ENCODE data around the gene PRKCE. TPM values are rescaled to one million over a fixed set of nuclear protein-coding genes. Genes with fewer than 3 reads are reported as not detected.

Gene PRKCE
- total and polyA plus RNA-seq, 2 donors (not counting 3 experiments of a cell fraction or from before 2014, with no cell fraction given) = 27.9 to 33.9 TPM

DNA sequence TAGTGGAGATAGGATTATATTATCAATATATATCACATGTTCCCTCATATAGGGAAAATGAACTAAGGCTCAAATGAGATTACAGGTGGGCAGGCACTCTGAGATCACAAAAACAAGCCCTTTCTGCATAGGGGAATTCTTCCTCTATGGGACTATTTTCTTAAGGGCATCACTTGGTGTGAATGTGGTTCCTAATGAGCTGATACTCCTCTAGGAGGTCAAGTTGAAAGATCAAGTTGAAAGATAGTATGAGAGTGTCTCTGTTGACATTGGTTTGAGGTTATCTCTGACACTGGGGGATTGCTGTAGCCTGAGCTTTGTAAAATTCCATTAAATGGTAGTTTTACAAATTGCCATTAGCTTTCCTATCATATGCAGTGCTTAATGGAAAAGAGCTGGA lies 270.4 kb downstream of the PRKCE start:
- Histone ChIP-seq H3K4me2 (ENCODE audit: insufficient read depth, low read length) (no peak overlapping the region), H3K4me3 (replicated peaks in 1 of 3; ENCODE audit: insufficient read depth in 1 of 3, low read depth in 1 of 3, low read length in 3 of 3) (no peak overlapping the region), H3K27me3 (ENCODE audit: control insufficient read depth in 2 of 2, insufficient read depth in 2 of 2, low read length in 2 of 2) (no peaks in the 10 kb centered on the region), H4K20me1 (replicated peaks; ENCODE audit: control insufficient read depth, extremely low read depth, insufficient read depth, low read length) (no peaks in the 10 kb centered on the region), H3K9me1 (replicated peaks; ENCODE audit: control insufficient read depth, extremely low read depth, insufficient read depth, low read length) (no peaks in the 10 kb centered on the region), H3K9ac (replicated peaks; ENCODE audit: extremely low read depth, insufficient read depth, low read length) (no peak overlapping the region), H3K27ac (ENCODE audit: insufficient read depth, low read depth, low read length) (no peak overlapping the region), H3K79me2 (ENCODE audit: control insufficient read depth, insufficient read depth, low read length) (no peaks in the 10 kb centered on the region), H3K36me3 (ENCODE audit: control insufficient read depth in 2 of 2, extremely low read depth in 1 of 2, insufficient read depth in 2 of 2, low read length in 2 of 2) (no peaks in the 10 kb centered on the region), H2AFZ (ENCODE audit: low read depth, low read length) (no peak overlapping the region), H3K9me3 (replicated peaks; ENCODE audit: control insufficient read depth, insufficient read depth, low read length) (no peaks in the 10 kb centered on the region), H3K4me1 (ENCODE audit: control insufficient read depth, extremely low read depth, insufficient read depth, low read length) (peaks cover 9% of the 10 kb centered on the region)
- DNase-seq (ENCODE audit: low read depth, low spot score) (no peak), FAIRE-seq (no peak)
- intact Hi-C loops (cut with micrococcal nuclease) (no loop called here), dilution Hi-C loops (cut with MboI; ENCODE audit: extremely low pct_ligation_motif_present, low sequenced_read_pairs) (no loop called here)
- no peak for TF ChIP-seq MYC (IDR thresholded peaks at IDR 0.05; ENCODE audit: low read depth, low read length)
- no peak for TF ChIP-seq POLR2A (IDR thresholded peaks at IDR 0.05; ENCODE audit: low read depth, low read length)
- TF ChIP-seq, protein P1, sequence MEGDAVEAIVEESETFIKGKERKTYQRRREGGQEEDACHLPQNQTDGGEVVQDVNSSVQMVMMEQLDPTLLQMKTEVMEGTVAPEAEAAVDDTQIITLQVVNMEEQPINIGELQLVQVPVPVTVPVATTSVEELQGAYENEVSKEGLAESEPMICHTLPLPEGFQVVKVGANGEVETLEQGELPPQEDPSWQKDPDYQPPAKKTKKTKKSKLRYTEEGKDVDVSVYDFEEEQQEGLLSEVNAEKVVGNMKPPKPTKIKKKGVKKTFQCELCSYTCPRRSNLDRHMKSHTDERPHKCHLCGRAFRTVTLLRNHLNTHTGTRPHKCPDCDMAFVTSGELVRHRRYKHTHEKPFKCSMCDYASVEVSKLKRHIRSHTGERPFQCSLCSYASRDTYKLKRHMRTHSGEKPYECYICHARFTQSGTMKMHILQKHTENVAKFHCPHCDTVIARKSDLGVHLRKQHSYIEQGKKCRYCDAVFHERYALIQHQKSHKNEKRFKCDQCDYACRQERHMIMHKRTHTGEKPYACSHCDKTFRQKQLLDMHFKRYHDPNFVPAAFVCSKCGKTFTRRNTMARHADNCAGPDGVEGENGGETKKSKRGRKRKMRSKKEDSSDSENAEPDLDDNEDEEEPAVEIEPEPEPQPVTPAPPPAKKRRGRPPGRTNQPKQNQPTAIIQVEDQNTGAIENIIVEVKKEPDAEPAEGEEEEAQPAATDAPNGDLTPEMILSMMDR (IDR thresholded peaks at IDR 0.05; ENCODE audit: extremely low read depth in 1 of 2, insufficient read depth in 1 of 2, low read depth in 1 of 2, low read length in 2 of 2) = no peak
- TF ChIP-seq EZH2 (IDR thresholded peaks at IDR 0.05; ENCODE audit: borderline replicate concordance, low read depth, low read length, severe bottlenecking) = no peak
- TF ChIP-seq JUN (IDR thresholded peaks at IDR 0.05; ENCODE audit: borderline replicate concordance, insufficient read depth, insufficient read length, low read depth) = no peak
- TF ChIP-seq, protein P2, sequence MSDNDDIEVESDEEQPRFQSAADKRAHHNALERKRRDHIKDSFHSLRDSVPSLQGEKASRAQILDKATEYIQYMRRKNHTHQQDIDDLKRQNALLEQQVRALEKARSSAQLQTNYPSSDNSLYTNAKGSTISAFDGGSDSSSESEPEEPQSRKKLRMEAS (IDR thresholded peaks at IDR 0.05; ENCODE audit: insufficient read depth, insufficient read length) = no peak
- ChIA-PET POLR2A (no interaction called here), CTCF (interaction anchor here (2.3 to 2.5 kb wide), 2 partner anchors 8 to 143 kb away, joined by 7 to 10 read pairs; no protein-coding TSS in a partner anchor)
- no TSS peak for BruUV-seq (replicated peaks)

DNA sequence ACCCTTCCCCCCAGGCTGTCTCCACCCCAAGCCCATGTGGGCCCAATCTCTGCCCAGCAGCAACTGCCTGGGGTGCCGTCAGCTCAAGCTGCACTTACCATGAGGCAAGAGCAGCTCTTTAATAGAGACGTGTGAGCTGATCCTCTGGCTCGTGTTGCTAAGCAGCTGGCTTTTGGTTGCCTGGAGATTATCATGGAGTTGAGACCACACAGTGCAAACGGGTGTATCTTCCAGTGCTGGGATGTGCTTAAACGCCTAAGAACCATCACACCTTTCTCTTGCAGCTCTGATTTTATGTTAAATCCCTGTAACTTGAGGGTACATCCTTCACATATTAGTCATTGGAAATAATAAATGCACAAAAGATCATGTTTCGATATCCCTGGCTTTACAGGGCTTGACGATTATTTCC lies 271.1 kb downstream of the PRKCE start:
- Histone ChIP-seq H3K27ac (ENCODE audit: insufficient read depth, low read depth, low read length) (no peak overlapping the region), H3K9ac (replicated peaks; ENCODE audit: extremely low read depth, insufficient read depth, low read length) (no peak overlapping the region), H4K20me1 (replicated peaks; ENCODE audit: control insufficient read depth, extremely low read depth, insufficient read depth, low read length) (no peaks in the 10 kb centered on the region), H2AFZ (ENCODE audit: low read depth, low read length) (no peak overlapping the region), H3K4me2 (ENCODE audit: insufficient read depth, low read length) (no peak overlapping the region), H3K9me3 (replicated peaks; ENCODE audit: control insufficient read depth, insufficient read depth, low read length) (no peaks in the 10 kb centered on the region), H3K79me2 (ENCODE audit: control insufficient read depth, insufficient read depth, low read length) (no peaks in the 10 kb centered on the region), H3K27me3 (ENCODE audit: control insufficient read depth in 2 of 2, insufficient read depth in 2 of 2, low read length in 2 of 2) (no peaks in the 10 kb centered on the region), H3K4me1 (ENCODE audit: control insufficient read depth, extremely low read depth, insufficient read depth, low read length) (peaks cover 9% of the 10 kb centered on the region), H3K4me3 (replicated peaks in 1 of 3; ENCODE audit: insufficient read depth in 1 of 3, low read depth in 1 of 3, low read length in 3 of 3) (no peak overlapping the region), H3K9me1 (replicated peaks; ENCODE audit: control insufficient read depth, extremely low read depth, insufficient read depth, low read length) (no peaks in the 10 kb centered on the region), H3K36me3 (ENCODE audit: control insufficient read depth in 2 of 2, extremely low read depth in 1 of 2, insufficient read depth in 2 of 2, low read length in 2 of 2) (no peaks in the 10 kb centered on the region)
- FAIRE-seq (no peak), DNase-seq (ENCODE audit: low read depth, low spot score) (no peak)
- ChIA-PET CTCF (interaction anchor here (2.5 kb wide), 1 partner anchor 144 kb away, joined by 10 read pairs; no protein-coding TSS in a partner anchor), POLR2A (no interaction called here)
- intact Hi-C loops (cut with micrococcal nuclease) (no loop called here), dilution Hi-C loops (cut with MboI; ENCODE audit: extremely low pct_ligation_motif_present, low sequenced_read_pairs) (no loop called here)
- TF ChIP-seq FOS (IDR thresholded peaks at IDR 0.05; ENCODE audit: borderline replicate concordance, insufficient read depth, low read length) (no peak), POLR2A (IDR thresholded peaks at IDR 0.05; ENCODE audit: low read depth, low read length) (no peak), EZH2 (IDR thresholded peaks at IDR 0.05; ENCODE audit: borderline replicate concordance, low read depth, low read length, severe bottlenecking) (no peak), MYC (IDR thresholded peaks at IDR 0.05; ENCODE audit: low read depth, low read length) (no peak), POLR2AphosphoS5 (IDR thresholded peaks at IDR 0.05; ENCODE audit: insufficient read depth, low read depth, low read length) (no peak), GATA2 (IDR thresholded peaks at IDR 0.05; ENCODE audit: insufficient read depth, insufficient read length, low read depth, low read length) (no peak), JUN (IDR thresholded peaks at IDR 0.05; ENCODE audit: borderline replicate concordance, insufficient read depth, insufficient read length, low read depth) (no peak)
- TF ChIP-seq, protein P2 (IDR thresholded peaks at IDR 0.05; ENCODE audit: insufficient read depth, insufficient read length) = no peak
- TF ChIP-seq, protein P1 (IDR thresholded peaks at IDR 0.05; ENCODE audit: extremely low read depth in 1 of 2, insufficient read depth in 1 of 2, low read depth in 1 of 2, low read length in 2 of 2) = no peak
- no TSS peak for BruUV-seq (replicated peaks)
